CD14-positive monocyte (primary cell): ENCODE measurements around the gene FGF5. TPM values are rescaled to one million over a fixed set of nuclear protein-coding genes. Genes with fewer than 3 reads are reported as not detected.

Source experiments
- DNase-seq, 3 donors: peaks; one replicate each; pipeline ENCODE4 v3.0.0-alpha.2; 2011 to 2022
- H2AFZ ChIP-seq: 2 replicates; pipeline ENCODE4 v1.6.0; 2012; ENCODE audit warnings: mild to moderate bottlenecking, low read depth, low read length, inconsistent platforms; ENCODE audit not compliant: insufficient read depth, poor library complexity, severe bottlenecking
- H3K27ac ChIP-seq, 2 donors: 1 replicate in 1 of 2; 2 replicates in 1 of 2; pipeline ENCODE4 v1.5.1; 2012 to 2013; ENCODE audit warnings: low read length in 2 of 2, control low read depth in 1 of 2, inconsistent platforms in 1 of 2, low read depth in 1 of 2, mild to moderate bottlenecking in 1 of 2
- H3K27me3 ChIP-seq, 2 donors: one replicate each; pipeline versions ENCODE4 v1.6.0 to v1.6.1; 2011 to 2013; ENCODE audit warnings: low read length in 2 of 2; ENCODE audit not compliant: control insufficient read depth in 2 of 2, insufficient read depth in 2 of 2
- H3K36me3 ChIP-seq, 2 donors: replicated peaks in 1 of 2; 1 replicate in 1 of 2; 2 replicates in 1 of 2; pipeline versions ENCODE4 v1.5.1 to v1.6.1; 2012 to 2013; ENCODE audit warnings: low read length in 2 of 2, control low read depth in 1 of 2, inconsistent platforms in 1 of 2, mild to moderate bottlenecking in 1 of 2; ENCODE audit not compliant: insufficient read depth in 2 of 2, control insufficient read depth in 1 of 2
- H3K4me1 ChIP-seq, 2 donors: 1 replicate in 1 of 2; 2 replicates in 1 of 2; pipeline versions ENCODE4 v1.5.1 to v1.6.1; 2012 to 2013; ENCODE audit warnings: low read length in 2 of 2, control low read depth in 1 of 2, inconsistent platforms in 1 of 2, mild to moderate bottlenecking in 1 of 2, moderate library complexity in 1 of 2; ENCODE audit not compliant: insufficient read depth in 2 of 2, control insufficient read depth in 1 of 2
- H3K4me2 ChIP-seq: replicated peaks from 2 replicates; pipeline ENCODE3; 2012; ENCODE audit warnings: low read length, moderate library complexity, mild to moderate bottlenecking; ENCODE audit not compliant: poor library complexity, severe bottlenecking; ENCODE audit errors: extremely low read depth
- H3K4me3 ChIP-seq, 3 experiments: fragments of 200-600 bp in 1 of 3; sonication (generic) in 1 of 3; replicated peaks in 1 of 3; 1 replicate in 2 of 3; 2 replicates in 1 of 3; pipeline ENCODE4 v1.5.1; 2011 to 2013; ENCODE audit warnings: low read length in 3 of 3, mild to moderate bottlenecking in 3 of 3, control low read depth in 2 of 3, low read depth in 2 of 3, inconsistent platforms in 1 of 3, moderate library complexity in 1 of 3
- H3K79me2 ChIP-seq: 2 replicates; pipeline ENCODE4 v1.6.0; 2012; ENCODE audit warnings: mild to moderate bottlenecking, control low read depth, inconsistent platforms, low read length, moderate library complexity; ENCODE audit not compliant: insufficient read depth
- H3K9ac ChIP-seq: 2 replicates; pipeline ENCODE4 v1.6.0; 2017; ENCODE audit warnings: low read length, mild to moderate bottlenecking; ENCODE audit not compliant: insufficient read depth, poor library complexity, severe bottlenecking
- H3K9me3 ChIP-seq, 2 donors: replicated peaks in 1 of 2; 1 replicate in 1 of 2; 2 replicates in 1 of 2; pipeline versions ENCODE4 v1.5.1 to v1.6.1; 2012 to 2013; ENCODE audit warnings: low read length in 2 of 2, control low read depth in 1 of 2; ENCODE audit not compliant: control insufficient read depth in 1 of 2, insufficient read depth in 1 of 2
- H4K20me1 ChIP-seq: 2 replicates; pipeline ENCODE4 v1.6.0; 2012; ENCODE audit warnings: mild to moderate bottlenecking, low read length, control low read depth, moderate library complexity; ENCODE audit not compliant: insufficient read depth
- H3K27ac Mint-ChIP-seq, 7 donors: one replicate each; pipeline ENCODE4 v1.8.0; 2020; ENCODE audit warnings: mild to moderate bottlenecking in 7 of 7, mixed read lengths in 7 of 7, moderate library complexity in 6 of 7, inconsistent platforms in 2 of 7
- H3K27me3 Mint-ChIP-seq, 3 donors: one replicate each; pipeline ENCODE4 v1.8.0; 2021 to 2022; ENCODE audit warnings: low read depth in 3 of 3, mild to moderate bottlenecking in 3 of 3, mixed read lengths in 3 of 3, moderate library complexity in 3 of 3, inconsistent platforms in 1 of 3
- H3K36me3 Mint-ChIP-seq, 2 donors: one replicate each; pipeline ENCODE4 v1.8.0; 2020; ENCODE audit warnings: mixed read lengths in 2 of 2, inconsistent platforms in 1 of 2, mild to moderate bottlenecking in 1 of 2
- H3K4me1 Mint-ChIP-seq: one replicate; pipeline ENCODE4 v1.8.0; 2020; ENCODE audit warnings: mild to moderate bottlenecking, mixed read lengths
- H3K4me3 Mint-ChIP-seq, 2 donors: one replicate each; pipeline ENCODE4 v1.8.0; 2020; ENCODE audit warnings: mild to moderate bottlenecking in 2 of 2, mixed read lengths in 2 of 2, moderate library complexity in 1 of 2
- H3K9me3 Mint-ChIP-seq, 7 donors: one replicate each; pipeline ENCODE4 v1.8.0; 2020 to 2022; ENCODE audit warnings: mixed read lengths in 7 of 7, mild to moderate bottlenecking in 6 of 7, moderate library complexity in 6 of 7, inconsistent platforms in 2 of 7
- WGBS: methylation state at CpG from one replicate; pipeline ENCODE4 v1.1.5; 2013; ENCODE audit warnings: missing lambda C conversion rate; ENCODE audit not compliant: insufficient coverage; 5-methylcytosine and 5-hydroxymethylcytosine counted together
- intact Hi-C, 2 donors: fragments of 100-400 bp; cut with micrococcal nuclease; formaldehyde crosslinking; loops; one replicate each; pipeline versions ENCODE4 v1.15.0 to v1.15.1; 2023
- polyA plus RNA-seq, 3 donors: library from polyadenylated mRNA; depleted of rRNA in 1 of 3; unstranded in 2 of 3; stranded (reverse) in 1 of 3; fragments of 300-500 nt in 2 of 3; fragments of >200 nt in 1 of 3; fragmentation: Illumina TruSeq in 2 of 3; gene quantifications; 1 replicate in 2 of 3; 2 replicates in 1 of 3; pipeline ENCODE4 v1.2.3, GENCODE V29; 2012 to 2021
- TF ChIP-seq, protein P1 (sequence below): fragments of 200-600 bp; IDR thresholded peaks from one replicate; pipeline ENCODE4 v1.8.0; 2022; ENCODE audit warnings: antibody characterized with exemption, mild to moderate bottlenecking

FGF5 gene
- polyA plus RNA-seq, 3 donors: not detected

DNA sequence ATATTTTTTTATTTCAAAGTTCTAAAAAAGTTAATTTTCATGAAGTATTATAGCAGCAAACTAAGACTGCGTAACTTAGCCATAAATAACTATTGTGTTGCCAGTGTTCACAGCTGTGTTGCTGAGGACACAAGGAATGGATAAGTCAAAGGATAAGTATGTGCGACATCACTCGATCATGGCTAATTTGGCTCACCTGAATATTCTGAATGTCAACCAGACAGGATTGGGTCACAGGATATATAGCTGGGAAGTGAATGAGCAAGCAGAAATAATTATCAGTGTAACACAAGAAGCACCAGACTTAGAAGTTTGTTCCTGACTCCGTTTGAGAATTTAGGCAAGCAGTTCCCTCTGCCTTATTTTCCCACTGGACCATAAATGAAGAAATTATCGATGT, 35.3 kb upstream of the FGF5 start:
- Histone ChIP-seq H3K9ac (no peak overlapping the region), H3K79me2 (no peaks in the 10 kb centered on the region), H3K4me1 (no peaks in the 10 kb centered on the region), H4K20me1 (no peaks in the 10 kb centered on the region), H3K27me3 (no peaks in the 10 kb centered on the region), H3K4me3 (no peak overlapping the region), H3K4me2 (no peak overlapping the region), H3K36me3 (no peaks in the 10 kb centered on the region), H3K27ac (no peak overlapping the region), H3K9me3 (no peaks in the 10 kb centered on the region), H2AFZ (no peak overlapping the region)
- H3K9me3 Mint-ChIP-seq: no peaks in the 10 kb centered on the region
- H3K27me3 Mint-ChIP-seq: no peaks in the 10 kb centered on the region
- H3K4me3 Mint-ChIP-seq: no peak overlapping the region
- H3K36me3 Mint-ChIP-seq: no peaks in the 10 kb centered on the region
- 92% methylated on average over 2 of the region's 5 CpGs for WGBS
- H3K4me1 Mint-ChIP-seq: peaks cover 4% of the 10 kb centered on the region
- TF ChIP-seq, protein P1, sequence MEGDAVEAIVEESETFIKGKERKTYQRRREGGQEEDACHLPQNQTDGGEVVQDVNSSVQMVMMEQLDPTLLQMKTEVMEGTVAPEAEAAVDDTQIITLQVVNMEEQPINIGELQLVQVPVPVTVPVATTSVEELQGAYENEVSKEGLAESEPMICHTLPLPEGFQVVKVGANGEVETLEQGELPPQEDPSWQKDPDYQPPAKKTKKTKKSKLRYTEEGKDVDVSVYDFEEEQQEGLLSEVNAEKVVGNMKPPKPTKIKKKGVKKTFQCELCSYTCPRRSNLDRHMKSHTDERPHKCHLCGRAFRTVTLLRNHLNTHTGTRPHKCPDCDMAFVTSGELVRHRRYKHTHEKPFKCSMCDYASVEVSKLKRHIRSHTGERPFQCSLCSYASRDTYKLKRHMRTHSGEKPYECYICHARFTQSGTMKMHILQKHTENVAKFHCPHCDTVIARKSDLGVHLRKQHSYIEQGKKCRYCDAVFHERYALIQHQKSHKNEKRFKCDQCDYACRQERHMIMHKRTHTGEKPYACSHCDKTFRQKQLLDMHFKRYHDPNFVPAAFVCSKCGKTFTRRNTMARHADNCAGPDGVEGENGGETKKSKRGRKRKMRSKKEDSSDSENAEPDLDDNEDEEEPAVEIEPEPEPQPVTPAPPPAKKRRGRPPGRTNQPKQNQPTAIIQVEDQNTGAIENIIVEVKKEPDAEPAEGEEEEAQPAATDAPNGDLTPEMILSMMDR: no peak
- H3K27ac Mint-ChIP-seq: no peak overlapping the region
- DNase-seq: no peak
- intact Hi-C loops: no loop called here

DNA sequence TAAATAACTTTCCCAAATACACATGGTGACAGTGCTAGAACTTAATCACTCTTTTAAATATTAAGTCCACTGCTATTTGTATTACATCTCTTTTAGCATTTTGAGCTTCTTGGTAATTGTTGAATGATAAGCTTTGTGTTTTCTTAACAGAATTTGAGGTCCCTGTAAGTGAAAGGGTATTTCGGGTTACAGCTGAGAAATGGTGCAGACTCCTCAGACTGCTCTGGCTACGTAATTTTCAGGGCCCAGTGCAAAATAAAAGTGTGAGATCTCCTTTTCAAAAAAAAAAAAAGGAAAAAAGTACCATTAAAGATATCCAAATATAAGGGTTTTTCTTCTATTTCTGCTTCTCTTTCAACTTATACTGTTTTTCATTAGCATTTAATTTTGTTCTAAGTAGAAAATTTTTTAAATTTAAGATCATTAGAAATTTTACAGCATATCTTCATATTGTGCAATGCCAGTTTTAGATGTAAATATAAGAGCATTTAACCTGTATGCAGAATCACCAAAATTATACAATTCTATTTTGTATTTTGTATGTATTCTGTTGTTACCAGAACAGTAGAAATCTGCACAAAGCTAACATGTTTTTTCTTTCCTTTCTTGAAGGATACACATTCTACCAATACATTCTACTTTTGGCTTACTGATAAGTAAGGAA, 33.6 kb upstream of the FGF5 start:
- WGBS: no CpG with 5 or more reads among the region's 2 CpGs

More for the DNA sequence above, 33.6 kb upstream of the FGF5 start:
- no peaks in the 10 kb centered on the region for H4K20me1 ChIP-seq
- H3K4me2 ChIP-seq: no peak overlapping the region
- no peaks in the 10 kb centered on the region for H3K9me3 ChIP-seq
- Mint-ChIP-seq H3K27ac (no peak overlapping the region), H3K9me3 (no peaks in the 10 kb centered on the region), H3K4me3 (no peak overlapping the region), H3K27me3 (no peaks in the 10 kb centered on the region), H3K36me3 (no peaks in the 10 kb centered on the region), H3K4me1 (peaks cover 4% of the 10 kb centered on the region)
- intact Hi-C loops: no loop called here
- no peak overlapping the region for H3K27ac ChIP-seq
- H3K4me1 ChIP-seq: no peaks in the 10 kb centered on the region
- H3K27me3 ChIP-seq: no peaks in the 10 kb centered on the region
- no peaks in the 10 kb centered on the region for H3K79me2 ChIP-seq
- no peak overlapping the region for H3K4me3 ChIP-seq
- no peak for DNase-seq
- TF ChIP-seq, protein P1: no peak
- no peaks in the 10 kb centered on the region for H3K36me3 ChIP-seq
- no peak overlapping the region for H3K9ac ChIP-seq
- H2AFZ ChIP-seq: no peak overlapping the region
